B cell (primary cell): ENCODE results near the gene TSPAN9. TPM values are rescaled to one million over a fixed set of nuclear protein-coding genes. Genes with fewer than 3 reads are reported as not detected.

Source experiments
- ATAC-seq: fragments of 200-7000 bp; cut with Tn5 transposase; one replicate; pipeline ENCODE4 v1.10.0; 2021; ENCODE audit warnings: low read depth, mild to moderate bottlenecking, moderate number of reproducible peaks, moderate library complexity
- CTCF ChIA-PET: fragments of 350-600 bp; sonication (Branson Sonifier 250); formaldehyde crosslinking; loops from one replicate; lab custom pipeline; 2021; ENCODE audit warnings: antibody characterized with exemption, inconsistent platforms; lab: Charles Lee
- POLR2A ChIA-PET: fragments of 350-600 bp; sonication (Branson Sonifier 250); formaldehyde crosslinking; loops from one replicate; lab custom pipeline; 2021; ENCODE audit warnings: antibody characterized with exemption; lab: Charles Lee
- DNase-seq: peaks from one replicate; pipeline ENCODE4 v3.0.0; 2013
- H2AFZ ChIP-seq: 2 replicates; pipeline ENCODE4 v1.6.1; 2012; ENCODE audit warnings: mild to moderate bottlenecking, low read depth, low read length; ENCODE audit not compliant: insufficient read depth, poor library complexity, severe bottlenecking
- H3K27ac ChIP-seq, 2 donors: 1 replicate in 1 of 2; 2 replicates in 1 of 2; pipeline ENCODE4 v1.5.1; 2012 to 2013; ENCODE audit warnings: low read length in 2 of 2, mild to moderate bottlenecking in 2 of 2, moderate library complexity in 1 of 2
- H3K27me3 ChIP-seq, 4 experiments: fragments of 200-600 bp in 1 of 4; sonication (generic) in 1 of 4; replicated peaks in 1 of 4; 1 replicate in 2 of 4; 2 replicates in 2 of 4; pipeline versions ENCODE4 v1.6.1 to v1.7.0; 2013 to 2016; ENCODE audit warnings: low read length in 3 of 4, mild to moderate bottlenecking in 2 of 4, mixed read lengths in 1 of 4, moderate library complexity in 1 of 4; ENCODE audit not compliant: insufficient read depth in 4 of 4, control insufficient read depth in 3 of 4; ENCODE audit errors: control extremely low read depth in 1 of 4
- H3K36me3 ChIP-seq, 2 experiments: replicated peaks in 1 of 2; 1 replicate in 1 of 2; 2 replicates in 1 of 2; pipeline versions ENCODE4 v1.6.1 to v1.7.1; 2013; ENCODE audit warnings: low read length in 1 of 2; ENCODE audit not compliant: insufficient read depth in 2 of 2, control insufficient read depth in 1 of 2; ENCODE audit errors: control extremely low read depth in 1 of 2, extremely low read depth in 1 of 2
- H3K4me1 ChIP-seq, 2 donors: fragments of 200-600 bp in 1 of 2; sonication (generic) in 1 of 2; 1 replicate in 1 of 2; 2 replicates in 1 of 2; pipeline versions ENCODE4 v1.5.1 to v1.6.1; 2013 to 2017; ENCODE audit warnings: low read length in 2 of 2; ENCODE audit not compliant: control insufficient read depth in 2 of 2, insufficient read depth in 2 of 2
- H3K4me2 ChIP-seq: replicated peaks from 2 replicates; pipeline ENCODE3; 2012; ENCODE audit warnings: mild to moderate bottlenecking, low read depth, low read length; ENCODE audit not compliant: poor library complexity, severe bottlenecking
- H3K4me3 ChIP-seq, 5 experiments: fragments of 200-600 bp in 1 of 5; sonication (generic) in 1 of 5; 1 replicate in 3 of 5; 2 replicates in 2 of 5; pipeline versions ENCODE4 v1.5.1 to v1.7.0; 2011 to 2016; ENCODE audit warnings: low read length in 4 of 5, mild to moderate bottlenecking in 4 of 5, low read depth in 2 of 5, control low read depth in 1 of 5, moderate library complexity in 1 of 5; ENCODE audit not compliant: insufficient read depth in 1 of 5; ENCODE audit errors: control extremely low read depth in 1 of 5, extremely low read depth in 1 of 5
- H3K79me2 ChIP-seq: fragments of 200-600 bp; sonication (generic); one replicate; pipeline ENCODE4 v1.6.0; 2016; ENCODE audit warnings: low read length; ENCODE audit not compliant: control insufficient read depth, insufficient read depth
- H3K9ac ChIP-seq: fragments of 200-600 bp; sonication (generic); 2 replicates; pipeline ENCODE4 v1.6.1; 2017; ENCODE audit warnings: mild to moderate bottlenecking, low read length, moderate library complexity
- H3K9me3 ChIP-seq, 3 donors: one replicate each; pipeline versions ENCODE4 v1.6.1 to v1.7.1; 2013; ENCODE audit warnings: low read length in 2 of 3; ENCODE audit not compliant: control insufficient read depth in 2 of 3, insufficient read depth in 1 of 3; ENCODE audit errors: control extremely low read depth in 1 of 3
- H4K20me1 ChIP-seq: 2 replicates; pipeline ENCODE4 v1.6.0; 2012; ENCODE audit warnings: mild to moderate bottlenecking, low read length; ENCODE audit not compliant: insufficient read depth, control insufficient read depth, poor library complexity, severe bottlenecking
- H3K27ac Mint-ChIP-seq: one replicate; pipeline ENCODE4 v1.8.0; 2021; ENCODE audit warnings: mixed read lengths
- H3K27me3 Mint-ChIP-seq: one replicate; pipeline ENCODE4 v1.8.0; 2021; ENCODE audit warnings: mixed read lengths
- H3K4me1 Mint-ChIP-seq: one replicate; pipeline ENCODE4 v1.8.0; 2021; ENCODE audit warnings: mixed read lengths
- H3K4me3 Mint-ChIP-seq: one replicate; pipeline ENCODE4 v1.8.0; 2021; ENCODE audit warnings: mixed read lengths
- H3K9me3 Mint-ChIP-seq: one replicate; pipeline ENCODE4 v1.8.0; 2022; ENCODE audit warnings: mixed read lengths; ENCODE audit not compliant: insufficient read depth
- EZH2 ChIP-seq: IDR thresholded peaks from 2 replicates; pipeline ENCODE4 v1.6.1; 2012; ENCODE audit warnings: borderline replicate concordance, low read depth, mild to moderate bottlenecking, moderate library complexity, low read length; ENCODE audit not compliant: insufficient read depth, poor library complexity, severe bottlenecking
- WGBS: methylation state at CpG from one replicate; pipeline ENCODE4 v1.1.5; 2013; ENCODE audit warnings: missing lambda C conversion rate; ENCODE audit not compliant: insufficient coverage; 5-methylcytosine and 5-hydroxymethylcytosine counted together
- intact Hi-C: fragments of 100-400 bp; cut with micrococcal nuclease; formaldehyde crosslinking; loops from one replicate; pipeline ENCODE4 v1.10.0; 2022
- polyA plus RNA-seq: library from polyadenylated mRNA; depleted of rRNA; stranded (reverse); fragments of >200 nt; gene quantifications from 2 replicates; pipeline ENCODE4 v1.2.3, GENCODE V29; 2012
- total RNA-seq, 2 donors: library from RNA; stranded (reverse); fragments of 120-200 nt in 1 of 2; gene quantifications; 1 replicate in 1 of 2; 2 replicates in 1 of 2; pipeline versions ENCODE4 v1.2.3 to v1.2.4, GENCODE V29; 2013 to 2022
- TF ChIP-seq, protein P1 (sequence below): fragments of 200-600 bp; IDR thresholded peaks from one replicate; pipeline ENCODE4 v1.8.0; 2022; ENCODE audit warnings: antibody characterized with exemption, mild to moderate bottlenecking

The TSPAN9 gene
- total and polyA plus RNA-seq, 2 donors (not counting 1 experiment from before 2014, with no cell fraction given) = 0.15 to 0.37 TPM

GRCh38 chr12:3246253-3246652 lies 169.1 kb downstream of the TSPAN9 start:
- CTCF ChIA-PET = no interaction called here
- peaks cover 6 to 10% of the 10 kb centered on the region in 2 donors for H3K4me1 ChIP-seq
- no peak overlapping the region for H3K4me2 ChIP-seq
- DNase-seq (no peak), ATAC-seq (no peak)
- no peak overlapping the region for H3K4me3 ChIP-seq
- WGBS = 82% methylated on average over 3 of the region's 4 CpGs
- H3K27me3 ChIP-seq = no peaks in the 10 kb centered on the region
- no peak overlapping the region for H3K9ac ChIP-seq
- H3K27me3 Mint-ChIP-seq = peaks cover 11% of the 10 kb centered on the region
- H2AFZ ChIP-seq = no peak overlapping the region
- no peak overlapping the region for H3K27ac ChIP-seq
- intact Hi-C loops = no loop called here
- POLR2A ChIA-PET = no interaction called here
- H3K27ac Mint-ChIP-seq = no peak overlapping the region
- TF ChIP-seq, protein P1, sequence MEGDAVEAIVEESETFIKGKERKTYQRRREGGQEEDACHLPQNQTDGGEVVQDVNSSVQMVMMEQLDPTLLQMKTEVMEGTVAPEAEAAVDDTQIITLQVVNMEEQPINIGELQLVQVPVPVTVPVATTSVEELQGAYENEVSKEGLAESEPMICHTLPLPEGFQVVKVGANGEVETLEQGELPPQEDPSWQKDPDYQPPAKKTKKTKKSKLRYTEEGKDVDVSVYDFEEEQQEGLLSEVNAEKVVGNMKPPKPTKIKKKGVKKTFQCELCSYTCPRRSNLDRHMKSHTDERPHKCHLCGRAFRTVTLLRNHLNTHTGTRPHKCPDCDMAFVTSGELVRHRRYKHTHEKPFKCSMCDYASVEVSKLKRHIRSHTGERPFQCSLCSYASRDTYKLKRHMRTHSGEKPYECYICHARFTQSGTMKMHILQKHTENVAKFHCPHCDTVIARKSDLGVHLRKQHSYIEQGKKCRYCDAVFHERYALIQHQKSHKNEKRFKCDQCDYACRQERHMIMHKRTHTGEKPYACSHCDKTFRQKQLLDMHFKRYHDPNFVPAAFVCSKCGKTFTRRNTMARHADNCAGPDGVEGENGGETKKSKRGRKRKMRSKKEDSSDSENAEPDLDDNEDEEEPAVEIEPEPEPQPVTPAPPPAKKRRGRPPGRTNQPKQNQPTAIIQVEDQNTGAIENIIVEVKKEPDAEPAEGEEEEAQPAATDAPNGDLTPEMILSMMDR = no peak
- TF ChIP-seq EZH2 = no peak
- peaks cover 0 to 6% (median 0%) of the 10 kb centered on the region in 3 donors for H3K9me3 ChIP-seq
- H3K4me1 Mint-ChIP-seq = peaks cover 15% of the 10 kb centered on the region
- H3K4me3 Mint-ChIP-seq = no peak overlapping the region
- no peaks in the 10 kb centered on the region for H4K20me1 ChIP-seq
- no peaks in the 10 kb centered on the region for H3K36me3 ChIP-seq
- no peaks in the 10 kb centered on the region for H3K9me3 Mint-ChIP-seq
- no peaks in the 10 kb centered on the region for H3K79me2 ChIP-seq

DNA sequence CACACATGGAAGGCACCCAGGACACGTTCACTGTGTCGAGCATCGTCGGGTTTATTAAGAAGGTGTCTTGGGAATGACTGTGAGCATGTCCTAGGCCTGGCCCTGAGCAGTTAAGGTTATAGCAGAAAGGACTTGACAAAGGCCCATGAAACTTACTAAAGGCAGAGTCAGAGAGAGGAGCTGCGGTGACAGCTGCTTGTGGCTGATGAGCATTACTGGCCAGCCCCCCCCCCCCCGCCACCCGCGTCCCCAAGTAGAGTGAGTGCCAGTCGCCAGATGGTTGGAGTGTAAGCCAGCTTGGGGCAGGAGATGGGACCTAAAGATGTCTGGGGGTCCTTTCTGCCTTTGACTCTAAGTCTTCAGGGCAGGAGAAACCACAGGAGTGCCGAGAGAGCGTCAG lies 169.9 kb downstream of the TSPAN9 start:
- H3K9me3 ChIP-seq = peaks cover 0 to 6% (median 0%) of the 10 kb centered on the region in 3 donors
- no peak overlapping the region for H2AFZ ChIP-seq
- ChIA-PET POLR2A (no interaction called here), CTCF (no interaction called here)
- H3K9ac ChIP-seq = no peak overlapping the region
- H3K9me3 Mint-ChIP-seq = no peaks in the 10 kb centered on the region
- no peak for TF ChIP-seq EZH2
- TF ChIP-seq, protein P1 = no peak
- H3K27me3 ChIP-seq = no peaks in the 10 kb centered on the region
- H3K4me2 ChIP-seq = no peak overlapping the region
- peaks cover 6 to 10% of the 10 kb centered on the region in 2 donors for H3K4me1 ChIP-seq
- no peak for ATAC-seq
- DNase-seq = no peak
- no peaks in the 10 kb centered on the region for H3K36me3 ChIP-seq
- no peaks in the 10 kb centered on the region for H4K20me1 ChIP-seq
- WGBS = 56% methylated on average over 6 of the region's 11 CpGs
- no peak overlapping the region for H3K4me3 ChIP-seq
- no peak overlapping the region for H3K4me3 Mint-ChIP-seq
- peaks cover 11% of the 10 kb centered on the region for H3K27me3 Mint-ChIP-seq
- no peak overlapping the region for H3K27ac Mint-ChIP-seq
- peaks cover 15% of the 10 kb centered on the region for H3K4me1 Mint-ChIP-seq
- H3K79me2 ChIP-seq = no peaks in the 10 kb centered on the region
- H3K27ac ChIP-seq = no peak overlapping the region
- intact Hi-C loops = no loop called here
